ENCODE measurements around the gene PDCD2L.
"Not testable (repeated sequence)": the region's sequence is repeated elsewhere in the genome, so short reads cannot be mapped to it uniquely, and the experiment has no call there.

Gene PDCD2L

DNA sequence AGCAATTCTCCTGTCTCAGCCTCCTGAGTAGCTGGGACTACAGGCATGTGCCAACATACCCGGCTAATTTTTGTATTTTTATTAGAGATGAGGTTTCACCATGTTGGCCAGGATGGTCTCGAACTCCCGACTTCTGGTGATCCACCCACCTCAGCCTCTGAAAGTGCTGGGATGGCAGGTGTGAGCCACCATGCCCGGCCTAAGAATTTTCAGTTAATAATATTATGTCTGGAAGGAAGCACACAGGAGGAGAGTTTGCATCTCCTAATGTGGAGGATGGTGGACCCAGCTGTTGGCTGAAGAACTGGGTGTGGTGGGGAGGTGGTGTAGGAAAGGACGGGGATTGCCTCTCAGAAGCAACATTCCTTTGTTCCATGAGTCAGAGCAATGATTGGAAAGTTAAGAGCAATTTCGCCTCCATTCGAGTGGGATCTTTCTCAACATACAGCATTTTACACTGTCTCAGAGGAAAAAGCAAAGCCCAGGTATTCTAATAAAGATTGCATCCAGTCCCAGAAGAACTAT is 11.9 kb downstream of the PDCD2L start:
- DNase-seq (ENCODE audit: insufficient read length, low spot score): no peak
- no peak for FAIRE-seq
- TF ChIP-seq POLR2A (IDR thresholded peaks at IDR 0.05; ENCODE audit: low read depth, low read length): no peak

DNA sequence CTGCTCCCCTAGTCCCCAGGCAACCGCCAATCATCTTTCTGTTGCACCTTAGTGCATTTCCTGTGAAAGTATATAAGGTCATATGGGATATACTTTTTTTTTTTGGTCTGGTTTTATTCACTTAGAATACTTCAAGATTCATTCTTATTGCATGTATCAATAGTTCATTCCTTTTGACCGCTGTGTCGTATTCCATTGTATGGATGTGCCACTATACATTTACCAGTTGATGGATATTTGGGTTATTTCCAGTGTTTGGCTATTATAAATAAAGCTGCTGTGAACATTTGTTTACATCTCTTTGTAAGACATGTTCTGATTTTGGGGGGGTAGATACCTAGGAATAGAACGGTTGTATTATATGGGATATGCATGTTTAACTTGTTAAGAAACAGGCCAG is 14.1 kb downstream of the PDCD2L start:
- no peak for FAIRE-seq
- DNase-seq (ENCODE audit: insufficient read length, low spot score): no peak
- no peak for TF ChIP-seq POLR2A (IDR thresholded peaks at IDR 0.05; ENCODE audit: low read depth, low read length)

DNA sequence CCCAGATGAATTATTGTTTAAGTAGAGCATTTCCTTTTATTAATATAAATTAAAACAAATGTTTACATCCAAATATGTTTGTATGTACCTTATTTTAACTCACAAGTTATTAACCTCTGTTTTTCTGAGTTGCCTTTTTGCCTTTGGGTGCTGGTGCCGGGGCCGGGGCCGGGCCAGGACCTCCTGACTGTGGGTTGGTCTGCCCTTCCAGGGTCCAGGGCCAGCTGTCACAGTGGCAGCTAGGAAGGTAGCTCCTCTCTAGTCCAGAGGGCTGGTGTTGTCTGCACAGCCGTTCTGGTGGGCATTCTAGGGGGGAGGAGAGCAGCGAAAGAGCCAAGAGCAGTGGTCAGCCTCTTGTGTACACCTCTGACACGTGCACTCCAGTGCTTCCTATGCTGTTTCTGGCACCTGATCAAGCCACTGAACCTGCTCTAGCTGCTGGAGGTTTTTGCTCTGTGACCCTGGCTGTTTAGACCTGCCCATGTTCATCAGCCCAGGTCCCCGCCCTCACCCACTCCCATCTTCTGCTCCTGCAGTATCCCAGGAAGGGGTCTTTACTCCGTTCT is 22.0 kb downstream of the PDCD2L start:
- no peak for TF ChIP-seq POLR2A (IDR thresholded peaks at IDR 0.05; ENCODE audit: low read depth, low read length)
- no peak for FAIRE-seq
- DNase-seq (ENCODE audit: insufficient read length, low spot score): no peak

DNA sequence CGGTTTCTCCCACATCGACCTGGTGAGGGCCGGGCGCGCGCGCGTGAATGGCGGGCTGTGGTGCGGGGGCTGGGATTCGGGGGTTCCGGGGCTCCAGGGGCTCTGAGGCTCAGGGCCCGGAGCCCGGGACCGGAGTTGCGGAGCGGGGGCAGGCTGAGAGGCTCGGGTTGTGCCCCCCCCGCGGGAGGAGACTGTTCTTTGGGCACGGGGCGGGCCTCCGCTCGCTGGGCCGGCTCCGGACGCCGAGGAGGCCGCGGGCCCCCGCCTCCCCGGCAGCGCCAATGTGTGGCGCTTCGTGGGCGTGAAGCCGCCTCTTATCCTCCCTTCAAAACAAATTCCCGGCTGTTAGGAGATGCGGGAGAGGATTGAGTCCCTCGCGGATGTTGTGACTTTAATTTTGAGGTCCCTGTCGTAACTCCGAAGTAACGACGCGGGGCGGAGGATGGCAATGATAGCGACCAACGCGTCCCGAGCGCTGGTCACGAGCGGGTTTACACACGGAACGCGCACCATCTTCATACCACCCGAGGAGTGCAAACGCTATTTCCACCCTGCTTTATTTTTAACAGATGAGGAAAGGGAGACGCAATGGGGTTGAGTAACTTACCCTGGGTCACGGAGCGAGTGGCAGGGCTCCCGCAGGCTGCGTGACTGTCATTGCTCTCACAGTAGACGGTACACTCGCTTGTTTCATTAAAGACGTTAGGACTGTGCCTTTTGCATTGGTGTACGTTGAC is 24.5 kb downstream of the PDCD2L start:
- FAIRE-seq (no peak), DNase-seq (ENCODE audit: insufficient read length, low spot score) (peak; percentile 53)
- TF ChIP-seq POLR2A (IDR thresholded peaks at IDR 0.05; ENCODE audit: low read depth, low read length): no peak

DNA sequence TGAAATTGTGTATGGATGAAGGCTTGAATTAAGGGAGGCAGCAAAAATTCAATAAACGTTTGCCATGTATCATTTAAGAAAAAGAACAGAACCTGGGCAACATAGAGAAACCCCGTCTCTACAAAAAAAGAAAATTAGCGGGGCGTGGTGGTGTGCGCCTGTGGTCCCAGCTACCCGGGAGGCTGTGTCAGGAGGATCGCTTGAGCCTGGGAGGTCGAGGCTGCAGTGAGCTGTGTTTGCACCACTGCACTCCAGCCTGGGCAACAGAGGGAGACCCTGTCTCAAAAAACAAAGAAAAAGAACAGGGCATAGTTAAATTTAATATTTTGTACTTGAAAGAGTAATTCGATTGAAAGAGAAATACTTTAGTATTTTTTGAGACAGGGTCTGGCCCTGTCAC is 25.4 kb downstream of the PDCD2L start:
- no peak for FAIRE-seq
- DNase-seq (ENCODE audit: insufficient read length, low spot score): no peak
- TF ChIP-seq POLR2A (IDR thresholded peaks at IDR 0.05; ENCODE audit: low read depth, low read length): no peak

DNA sequence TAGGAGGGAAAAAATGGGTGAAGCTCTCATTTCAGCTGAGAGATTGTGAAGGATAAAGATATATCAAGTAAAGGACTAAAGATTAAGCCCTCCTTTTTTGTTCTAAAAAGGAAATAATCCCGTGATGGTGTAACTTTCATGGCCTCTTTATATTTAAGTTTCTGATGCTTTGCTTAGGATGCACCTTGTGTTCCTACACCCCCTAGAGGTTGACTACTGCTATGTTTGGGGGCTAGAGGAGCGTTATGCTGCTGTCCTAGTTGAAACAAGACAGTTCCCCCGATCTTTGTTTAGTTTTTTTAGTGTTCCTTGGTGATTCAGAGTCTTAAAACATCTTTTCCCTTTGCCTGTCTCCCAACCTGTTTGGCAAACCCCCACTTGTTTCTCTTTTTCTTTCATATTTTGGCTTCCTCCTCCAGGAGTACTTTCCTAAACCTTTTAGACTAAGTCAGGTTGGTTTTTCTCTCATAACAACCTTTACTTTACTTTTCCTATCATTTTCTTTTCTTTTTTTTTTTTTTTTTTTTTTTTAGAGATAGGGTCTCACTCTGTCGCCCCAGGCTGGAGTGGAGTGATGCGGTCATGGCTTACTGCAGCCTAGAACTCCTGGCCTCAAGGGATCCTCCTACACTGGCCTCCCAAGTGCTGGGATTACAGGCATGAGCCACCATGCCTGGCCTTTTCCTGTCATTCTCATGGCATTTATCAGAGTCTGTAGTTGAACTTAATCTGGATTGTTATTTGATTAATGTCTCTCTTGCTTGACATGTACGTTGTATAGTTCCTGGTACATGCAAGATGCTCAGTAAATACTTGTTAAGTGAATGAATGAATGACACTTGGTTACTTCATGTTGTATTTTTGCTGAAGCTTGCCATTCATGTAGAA is 26.8 kb downstream of the PDCD2L start:
- DNase-seq (ENCODE audit: insufficient read length, low spot score): peak; percentile 35
- no peak for TF ChIP-seq POLR2A (IDR thresholded peaks at IDR 0.05; ENCODE audit: low read depth, low read length)
- FAIRE-seq: no peak

DNA sequence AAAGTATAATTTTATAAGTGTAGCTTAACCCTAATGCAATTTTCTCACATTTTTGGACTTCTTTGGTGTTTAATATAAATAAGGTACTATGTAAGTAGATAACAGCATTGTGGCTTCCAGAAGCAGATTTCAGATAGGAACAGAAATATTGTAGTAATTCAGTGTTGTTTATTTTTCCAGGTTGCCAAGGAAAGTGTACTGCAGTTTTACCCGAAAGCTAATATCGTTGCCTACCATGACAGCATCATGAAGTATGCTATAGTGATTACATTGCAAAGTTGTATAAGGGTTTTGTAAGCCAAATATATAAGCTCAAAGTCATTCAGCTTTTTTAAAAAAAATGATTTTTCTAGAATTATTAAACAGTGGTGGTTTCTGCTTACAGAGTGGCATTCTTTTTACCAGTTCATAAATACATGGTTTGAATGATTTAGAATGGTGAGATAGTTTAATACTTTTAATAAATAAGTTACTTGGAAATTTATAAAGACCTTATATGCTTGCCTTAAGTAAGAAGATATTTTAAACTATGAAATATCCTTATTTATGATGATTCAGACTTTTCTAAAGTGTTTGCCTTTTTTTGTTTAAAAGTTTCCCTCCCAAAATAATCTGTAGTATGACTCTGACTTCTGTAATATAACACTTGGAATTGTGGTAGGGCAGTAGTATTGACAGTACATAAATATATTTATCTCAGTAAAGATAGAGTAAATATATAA is 27.6 kb downstream of the PDCD2L start:
- TF ChIP-seq POLR2A (IDR thresholded peaks at IDR 0.05; ENCODE audit: low read depth, low read length): no peak
- DNase-seq (ENCODE audit: insufficient read length, low spot score) (no peak), FAIRE-seq (no peak)

DNA sequence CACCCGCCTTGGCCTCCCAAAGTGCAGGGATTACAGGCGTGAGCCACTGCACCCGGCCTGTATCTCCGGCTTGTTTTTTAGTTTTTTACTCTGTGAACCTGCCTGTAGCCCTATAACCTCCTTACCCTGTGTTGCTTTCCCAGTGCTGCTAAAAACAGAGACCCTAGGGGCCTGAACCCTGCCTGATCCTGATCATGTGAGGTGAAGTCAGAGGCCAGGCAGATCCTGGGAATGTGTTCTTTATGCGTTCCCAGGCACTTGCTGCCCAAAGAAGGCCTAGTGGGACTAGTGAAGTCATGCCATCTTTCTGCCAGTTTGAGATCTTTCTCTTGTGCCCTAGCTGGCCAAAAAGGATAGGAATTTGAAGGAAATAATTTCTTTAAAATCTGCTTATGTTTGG is 28.6 kb downstream of the PDCD2L start:
- no peak for DNase-seq (ENCODE audit: insufficient read length, low spot score)
- no peak for TF ChIP-seq POLR2A (IDR thresholded peaks at IDR 0.05; ENCODE audit: low read depth, low read length)
- no peak for FAIRE-seq

DNA sequence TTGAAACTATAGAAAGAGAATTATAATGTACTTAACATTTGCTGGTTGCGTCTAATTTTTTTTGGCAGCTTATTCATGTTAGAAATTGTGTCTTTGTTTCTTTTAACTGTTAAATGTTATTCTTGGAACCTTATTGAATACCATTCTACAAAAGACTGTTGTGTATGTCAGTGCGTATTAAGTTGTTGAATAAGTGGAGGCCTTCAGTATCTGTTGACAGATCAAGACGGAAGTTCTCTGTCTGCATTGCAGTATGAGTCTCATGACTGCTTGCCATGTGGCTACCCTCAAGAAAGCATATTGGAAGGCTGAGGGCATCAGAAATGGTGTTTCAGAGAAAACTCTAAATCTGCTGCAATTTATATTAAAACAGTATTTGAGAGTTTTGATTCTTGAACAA is 32.5 kb downstream of the PDCD2L start:
- no peak for DNase-seq (ENCODE audit: insufficient read length, low spot score)
- FAIRE-seq: no peak
- no peak for TF ChIP-seq POLR2A (IDR thresholded peaks at IDR 0.05; ENCODE audit: low read depth, low read length)

DNA sequence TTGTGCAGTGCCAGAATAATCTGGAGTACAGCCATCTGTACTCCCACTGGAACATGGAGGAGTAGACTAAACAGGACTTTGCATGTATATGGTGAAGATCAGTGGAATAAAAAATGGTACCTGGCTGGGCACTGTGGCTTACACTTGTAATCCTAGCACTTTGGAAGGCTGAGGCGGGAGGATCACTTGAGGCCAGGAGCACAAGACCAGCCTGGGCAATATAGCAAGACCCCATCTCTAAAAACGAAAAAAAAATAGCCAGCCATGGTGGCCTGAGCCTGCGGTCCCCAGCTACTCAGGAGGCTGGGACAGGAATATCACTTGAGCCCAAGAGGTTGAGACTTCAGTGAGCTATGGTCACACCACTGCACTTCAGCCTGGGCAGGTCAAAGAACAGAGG is 44.0 kb downstream of the PDCD2L start:
- FAIRE-seq (no peak), DNase-seq (ENCODE audit: insufficient read length, low spot score) (no peak)
- no peak for TF ChIP-seq POLR2A (IDR thresholded peaks at IDR 0.05; ENCODE audit: low read depth, low read length)

DNA sequence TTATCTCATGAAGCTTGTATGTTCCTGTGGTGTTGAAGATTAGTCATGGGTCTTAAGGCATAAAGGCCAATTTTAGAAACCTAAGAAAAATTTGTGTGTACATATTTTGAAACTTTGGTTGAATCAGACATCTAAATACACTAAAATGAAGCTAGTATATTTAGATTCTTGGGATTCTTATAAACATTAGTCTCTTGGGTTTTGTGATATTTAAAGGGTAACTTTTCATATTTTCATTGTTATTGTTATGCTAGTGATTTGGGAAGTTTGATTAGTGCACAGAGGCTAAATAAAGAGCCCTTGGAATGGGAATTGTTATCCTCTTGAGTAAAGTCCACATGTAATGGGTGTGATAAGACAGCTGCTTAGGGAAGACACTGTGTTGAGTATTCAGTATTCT is 48.5 kb downstream of the PDCD2L start:
- TF ChIP-seq POLR2A (IDR thresholded peaks at IDR 0.05; ENCODE audit: low read depth, low read length): no peak
- FAIRE-seq (peak; percentile 23), DNase-seq (ENCODE audit: insufficient read length, low spot score) (no peak)

DNA sequence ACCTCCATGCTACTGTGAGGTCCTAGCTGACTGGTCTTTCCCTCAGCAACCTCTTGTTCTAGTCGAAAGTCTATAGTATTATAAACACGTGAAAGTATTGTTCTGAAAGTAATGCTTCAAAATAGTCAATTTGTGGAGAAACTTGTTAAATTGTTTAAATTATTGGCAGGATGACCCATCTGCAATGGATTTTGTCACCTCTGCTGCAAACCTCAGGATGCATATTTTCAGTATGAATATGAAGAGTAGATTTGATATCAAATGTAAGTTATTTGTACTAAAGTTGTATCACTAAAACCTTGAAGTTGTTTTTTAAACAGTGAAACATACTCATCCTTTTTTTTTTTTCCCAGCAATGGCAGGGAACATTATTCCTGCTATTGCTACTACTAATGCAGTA is 49.9 kb downstream of the PDCD2L start:
- no peak for TF ChIP-seq POLR2A (IDR thresholded peaks at IDR 0.05; ENCODE audit: low read depth, low read length)
- DNase-seq (ENCODE audit: insufficient read length, low spot score): no peak
- peak; percentile 30 for FAIRE-seq

DNA sequence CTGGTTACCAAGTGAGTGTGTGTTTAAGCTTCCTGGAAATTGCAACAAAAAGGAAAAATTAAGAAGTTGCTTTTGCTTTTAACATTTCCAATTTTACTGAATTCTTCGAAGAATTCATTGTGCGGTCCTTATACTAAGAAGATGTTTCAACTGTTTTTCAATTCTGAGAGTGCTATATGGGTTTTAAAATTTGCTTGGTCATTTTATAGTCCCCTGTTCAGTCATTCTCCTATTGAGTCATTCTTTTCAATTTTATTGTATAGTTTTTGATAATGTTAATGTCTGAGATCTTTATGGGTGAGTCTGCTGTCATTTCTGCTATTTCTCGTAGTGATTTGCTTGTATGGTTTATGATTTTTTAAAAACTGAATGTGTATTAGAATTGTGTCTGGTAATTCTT is 50.5 kb downstream of the PDCD2L start:
- no peak for TF ChIP-seq POLR2A (IDR thresholded peaks at IDR 0.05; ENCODE audit: low read depth, low read length)
- FAIRE-seq (no peak), DNase-seq (ENCODE audit: insufficient read length, low spot score) (no peak)

DNA sequence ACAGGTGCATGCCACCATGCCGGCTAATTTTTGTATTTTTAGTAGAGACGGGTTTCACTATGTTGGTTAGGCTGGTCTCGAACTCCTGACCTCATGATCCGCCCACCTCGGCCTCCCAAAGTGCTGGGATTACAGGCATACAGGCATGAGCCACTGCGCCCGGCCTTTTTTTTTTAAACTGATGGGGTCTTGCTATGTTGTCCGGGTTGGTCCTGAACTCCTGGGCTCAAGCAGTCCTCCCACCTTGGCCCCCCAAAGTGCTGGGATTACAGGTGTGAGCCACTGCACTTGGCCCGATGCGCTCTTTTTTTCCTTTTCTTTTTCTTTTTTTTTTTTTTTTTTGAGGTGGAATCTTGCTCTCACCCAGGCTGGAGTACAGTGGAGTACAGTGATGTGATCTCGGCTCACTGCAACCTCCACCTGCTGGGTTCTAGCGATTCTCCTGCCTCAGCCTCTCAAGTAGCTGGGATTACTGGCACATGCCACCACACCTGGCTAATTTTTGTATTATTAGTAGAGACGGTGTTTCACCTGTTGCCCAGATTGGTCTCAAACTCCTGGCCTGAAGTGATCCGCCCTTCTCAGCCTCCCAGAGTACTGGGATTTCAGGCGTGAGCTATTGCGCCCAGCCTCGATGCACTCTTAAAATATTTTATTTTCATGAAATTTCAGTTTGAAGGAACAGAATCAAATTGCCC is 51.7 kb downstream of the PDCD2L start:
- not testable (repeated sequence) for FAIRE-seq; DNase-seq (ENCODE audit: insufficient read length, low spot score)
